GM21526 (cell line): ENCODE measurements around the gene KXD1.
"Not testable (repeated sequence)": the region's sequence is repeated elsewhere in the genome, so short reads cannot be mapped to it uniquely, and the experiment has no call there.

Source experiments
- ATAC-seq: cut with Tn5 transposase; IDR thresholded peaks from one replicate; pipeline ENCODE4 v1.9.1; 2021; ENCODE audit warnings: moderate library complexity; ENCODE audit not compliant: unreplicated experiment, low FRiP score

Gene KXD1

GRCh38 chr19:18557411-18558201 is at the start of gene KXD1:
KXD1 (plus strand) TSS chr19:18557870; CDS start chr19:18562057, 4,187 bp downstream.
- peak; percentile 87 for ATAC-seq

GRCh38 chr19:18508585-18508984 is 49.1 kb upstream of the KXD1 start:
- no peak for ATAC-seq

- ATAC-seq = no peak
Observed at GRCh38 chr19:18510216-18510615, 47.5 kb upstream of the KXD1 start.

- no peak for ATAC-seq
Observed at GRCh38 chr19:18513868-18514267, 43.8 kb upstream of the KXD1 start.

GRCh38 chr19:18514800-18515682 is 42.6 kb upstream of the KXD1 start:
- no peak for ATAC-seq

- ATAC-seq = no peak
Observed at GRCh38 chr19:18515959-18516358, 41.7 kb upstream of the KXD1 start.

- ATAC-seq = no peak
Observed at GRCh38 chr19:18517606-18518005, 40.1 kb upstream of the KXD1 start.

- ATAC-seq = no peak
Observed at GRCh38 chr19:18518639-18519038, 39.0 kb upstream of the KXD1 start.

GRCh38 chr19:18519962-18520847 is 37.5 kb upstream of the KXD1 start:
- no peak for ATAC-seq

GRCh38 chr19:18520848-18521691 is 36.6 kb upstream of the KXD1 start:
- no peak for ATAC-seq

GRCh38 chr19:18521692-18522123 is 36.0 kb upstream of the KXD1 start, which contains the start of gene ELL:
ELL (minus strand) TSS chr19:18522070; CDS start chr19:18522055, 15 bp downstream.
- peak; percentile 6 for ATAC-seq

GRCh38 chr19:18522124-18522861 is 35.4 kb upstream of the KXD1 start:
- ATAC-seq = peak; percentile 80

GRCh38 chr19:18522862-18523440 is 34.7 kb upstream of the KXD1 start:
- not testable (repeated sequence) for ATAC-seq

- no peak for ATAC-seq
Observed at GRCh38 chr19:18523841-18524240, 33.8 kb upstream of the KXD1 start.

GRCh38 chr19:18526316-18526715 is 31.4 kb upstream of the KXD1 start:
- no peak for ATAC-seq

- ATAC-seq = no peak
Observed at GRCh38 chr19:18529782-18530181, 27.9 kb upstream of the KXD1 start.

- ATAC-seq = no peak
Observed at GRCh38 chr19:18531485-18531884, 26.2 kb upstream of the KXD1 start.

GRCh38 chr19:18532168-18532890 is 25.3 kb upstream of the KXD1 start:
- ATAC-seq = no peak
